Embryonic facial prominence (tissue), 1 donor: ENCODE results near the gene PLAC1.

Source experiments
- DNase-seq: peaks from one replicate; pipeline ENCODE4 v3.0.0-alpha.2; 2016; ENCODE audit errors: extremely low spot score

The PLAC1 gene

DNA sequence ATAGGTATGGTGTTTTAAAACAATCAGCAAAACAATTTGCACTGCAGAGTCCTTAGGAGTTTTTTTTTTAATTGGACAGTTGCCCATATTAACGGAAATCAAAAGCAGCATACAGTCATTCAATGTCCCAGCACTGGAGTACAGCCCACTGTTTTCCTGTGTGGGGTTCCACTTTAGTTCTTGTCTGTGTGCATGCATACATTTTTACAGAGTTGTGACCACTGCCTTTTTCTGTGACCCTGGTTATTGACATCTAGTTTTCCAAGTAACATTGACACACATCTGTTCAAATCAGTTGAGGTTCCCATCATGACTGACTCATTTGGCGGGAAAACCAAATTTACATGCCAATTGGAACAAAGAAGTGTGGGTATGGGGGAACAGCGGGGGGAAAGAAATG, 115.0 kb downstream of the PLAC1 start:
- DNase-seq = no peak

DNA sequence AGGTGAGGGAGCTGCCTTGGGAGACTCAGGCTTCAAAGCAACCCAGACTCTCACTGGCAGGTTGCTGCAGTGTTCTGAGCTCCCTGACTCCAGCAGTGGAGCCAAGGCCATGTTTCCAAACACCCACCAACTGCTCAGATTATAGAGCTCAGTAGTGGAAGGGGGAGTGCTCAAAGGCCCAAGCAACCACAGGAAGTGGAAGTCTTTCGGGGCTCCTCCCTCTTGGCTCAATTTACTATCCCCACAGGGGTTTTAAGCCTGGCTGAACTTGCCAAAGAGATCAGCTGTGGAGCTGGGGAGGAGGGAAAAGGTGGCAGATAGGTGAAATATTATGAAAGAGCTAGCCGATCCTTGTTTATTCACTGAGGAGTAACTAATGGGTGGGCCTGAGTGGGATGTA, 115.8 kb downstream of the PLAC1 start:
- DNase-seq = no peak

DNA sequence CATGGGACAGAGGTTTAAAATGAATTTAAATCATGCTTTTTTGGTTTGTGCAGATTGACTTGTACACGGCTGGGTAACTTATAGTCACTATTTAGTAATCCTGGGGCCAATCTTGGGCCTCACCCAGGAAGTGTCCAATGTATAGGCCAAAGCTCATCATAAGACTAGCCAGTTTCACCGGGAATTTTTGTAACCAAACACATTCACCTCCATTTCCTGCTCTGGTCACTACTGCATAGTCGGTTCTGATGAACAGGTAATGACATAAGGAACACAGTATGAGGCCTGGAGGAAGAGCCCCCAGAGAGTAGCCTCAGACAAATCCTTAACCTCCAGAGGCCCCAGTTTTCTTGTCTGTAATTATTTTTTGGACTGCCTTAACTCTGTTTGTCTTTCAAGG, 116.4 kb downstream of the PLAC1 start:
- DNase-seq = no peak

DNA sequence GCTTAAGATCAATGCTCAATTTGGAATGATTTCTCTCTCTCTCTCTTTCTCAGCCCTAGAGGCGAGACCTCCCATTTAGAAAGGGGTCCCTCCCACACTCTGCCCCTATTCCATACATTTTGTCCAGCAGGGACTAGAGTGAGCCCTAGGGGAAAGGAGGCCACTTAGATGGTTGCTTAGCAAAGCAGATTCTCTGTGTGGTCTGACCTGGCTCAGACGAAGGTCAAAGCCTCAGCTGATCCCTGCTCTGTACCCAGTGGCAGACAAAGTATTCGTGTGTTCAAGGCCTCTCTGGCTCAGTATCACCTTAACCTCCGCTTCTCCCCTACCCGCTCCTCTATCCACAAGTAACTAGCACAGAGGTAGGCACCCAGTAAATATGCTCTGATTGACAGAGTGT, 120.0 kb downstream of the PLAC1 start:
- DNase-seq = no peak

DNA sequence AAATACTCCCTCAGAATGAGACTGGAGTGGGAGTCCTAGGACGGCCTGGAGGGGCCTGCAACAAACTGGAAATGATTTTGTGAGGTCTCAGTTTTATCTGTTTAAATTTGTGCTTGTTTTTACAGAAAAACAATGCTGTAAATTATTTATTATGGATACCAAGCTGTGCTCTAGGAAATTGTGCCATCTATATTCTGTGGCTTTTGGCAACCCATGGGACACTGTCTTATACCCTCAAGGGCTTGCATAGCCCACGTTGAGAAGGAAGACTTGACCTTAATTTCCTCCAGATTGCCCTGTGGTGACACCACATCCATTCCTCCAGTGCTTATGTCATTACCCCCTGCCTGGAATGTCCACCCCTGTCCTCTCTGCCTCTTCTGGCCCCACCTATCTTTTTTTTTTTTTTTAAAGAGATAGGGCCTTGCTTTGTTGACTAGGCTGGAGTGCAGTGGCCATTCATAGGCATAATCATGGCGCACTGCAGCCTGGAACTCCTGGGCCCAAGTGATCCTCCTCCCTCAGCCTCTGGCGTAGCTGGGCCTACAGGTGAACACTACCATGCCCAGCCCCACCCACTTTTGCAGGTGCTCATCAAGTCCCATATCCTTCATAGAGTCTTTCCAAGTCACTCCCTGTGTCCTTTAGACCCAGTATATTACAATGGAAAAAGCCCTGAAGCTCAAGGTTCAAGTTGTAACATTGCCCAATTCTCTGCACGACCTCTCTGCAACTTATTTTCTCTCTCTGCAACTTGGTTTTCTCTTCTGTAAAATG, 120.9 kb downstream of the PLAC1 start:
- no peak for DNase-seq

DNA sequence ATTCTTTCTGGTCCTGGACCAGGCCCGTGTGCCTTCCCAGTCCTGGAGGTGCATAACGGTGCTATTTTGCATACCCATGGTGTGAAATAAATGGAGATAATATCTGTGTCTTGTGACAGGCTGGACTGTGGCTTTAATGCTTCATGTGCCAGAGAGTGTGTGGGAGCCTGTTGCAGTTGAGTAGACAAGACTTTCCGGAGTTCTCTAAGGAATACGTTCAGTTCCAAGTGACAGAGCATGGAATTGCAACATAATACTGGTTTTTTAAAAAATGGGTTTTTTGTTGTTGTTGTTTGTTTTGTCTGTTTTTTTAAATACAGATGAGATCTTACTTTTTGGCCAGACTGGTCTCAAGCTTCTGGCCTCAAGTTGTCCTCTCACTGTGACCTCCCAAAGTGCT, 124.3 kb downstream of the PLAC1 start:
- no peak for DNase-seq

DNA sequence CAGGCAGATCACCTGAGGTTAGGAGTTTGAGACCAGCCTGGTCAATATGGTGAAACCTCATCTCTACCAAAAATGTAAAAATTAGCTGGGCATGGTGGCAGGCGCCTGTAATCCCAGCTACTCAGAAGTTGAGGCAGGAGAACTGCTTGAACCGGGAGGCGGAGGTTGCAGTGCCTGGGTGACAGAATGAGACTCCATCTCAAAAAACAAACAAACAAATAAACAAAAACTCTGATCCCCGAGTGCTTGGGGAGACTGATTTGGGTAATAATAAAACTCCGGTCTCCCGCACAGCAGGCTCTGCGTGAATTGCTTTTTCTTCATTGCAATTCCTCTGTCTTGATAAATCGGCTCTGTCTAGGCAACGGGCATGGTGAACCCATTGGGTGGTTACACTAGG, 124.9 kb downstream of the PLAC1 start:
- no peak for DNase-seq

DNA sequence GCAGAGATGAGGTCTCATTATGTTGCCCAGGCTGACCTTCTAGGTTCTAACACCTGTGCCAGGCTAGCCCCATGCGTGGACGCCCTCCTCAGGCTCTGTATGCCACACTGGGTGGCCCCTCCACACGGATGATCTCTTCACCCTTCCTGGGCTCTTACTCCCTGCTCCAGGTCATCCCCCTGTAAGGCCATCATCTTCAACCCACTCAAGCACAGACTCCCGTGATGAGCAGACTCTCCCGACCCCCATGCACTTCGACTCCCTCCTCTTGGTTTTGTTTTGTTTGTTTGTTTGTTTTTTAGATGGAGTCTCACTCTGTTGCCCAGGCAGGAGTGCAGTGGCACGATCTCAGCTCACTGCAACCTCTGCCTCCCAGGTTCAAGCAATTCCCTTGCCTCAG, 127.4 kb downstream of the PLAC1 start:
- no peak for DNase-seq

DNA sequence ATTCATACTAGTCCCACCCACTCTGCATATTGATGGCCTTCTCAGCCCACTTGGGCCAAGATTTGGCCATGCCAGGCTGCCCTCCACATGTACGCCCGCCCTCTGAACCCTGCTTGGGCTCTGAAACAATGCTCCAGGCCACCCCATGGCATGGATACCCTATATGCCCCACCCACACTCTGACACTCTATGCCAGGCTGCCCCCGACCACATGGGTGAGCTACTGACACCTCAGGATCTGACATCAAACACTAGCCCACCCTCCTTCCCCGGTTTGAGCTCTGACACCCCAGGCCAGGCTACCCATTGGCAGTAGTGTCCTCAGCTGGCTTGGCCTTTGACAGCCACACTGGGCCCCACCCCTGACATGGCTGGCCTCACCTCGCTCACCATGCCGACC, 128.8 kb downstream of the PLAC1 start:
- no peak for DNase-seq

DNA sequence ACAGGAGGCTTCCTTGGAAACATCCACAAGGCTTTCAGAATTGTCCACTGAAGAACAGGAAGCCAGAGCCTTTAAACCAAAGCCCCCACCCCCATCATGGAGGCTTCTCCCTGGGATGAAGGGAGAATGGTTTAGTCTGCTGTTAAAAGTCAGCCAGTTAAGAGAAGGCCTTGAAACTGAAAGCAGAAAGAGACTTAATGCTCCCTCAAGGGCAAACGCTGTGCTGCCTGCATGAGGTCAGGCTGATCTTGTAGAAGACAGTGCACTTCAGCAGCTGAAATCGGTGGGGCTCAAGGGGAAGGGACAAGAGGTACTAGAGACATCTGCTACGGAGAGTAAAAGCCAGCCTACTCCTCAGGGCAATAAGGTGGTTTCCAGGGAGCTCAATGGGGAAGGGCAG, 129.3 kb downstream of the PLAC1 start:
- DNase-seq = no peak

DNA sequence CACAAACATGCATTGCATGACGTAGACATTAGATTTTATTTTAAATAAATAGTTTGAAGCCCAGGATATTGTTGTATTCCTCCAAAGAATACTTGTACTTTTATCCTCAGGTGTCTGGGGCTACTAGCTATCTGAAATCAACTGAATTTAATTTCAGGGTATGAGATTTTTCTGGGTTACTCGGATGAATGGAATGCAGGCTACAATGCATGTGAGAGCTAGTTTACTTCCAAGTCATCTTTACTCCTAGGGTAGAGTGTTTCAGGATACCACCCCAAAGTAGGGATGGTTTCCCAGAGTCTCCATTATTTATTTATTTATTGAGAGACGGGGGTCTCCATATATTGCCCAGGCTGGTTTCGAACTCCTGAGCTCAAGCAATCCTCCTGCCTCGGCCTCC, 131.9 kb downstream of the PLAC1 start:
- no peak for DNase-seq

DNA sequence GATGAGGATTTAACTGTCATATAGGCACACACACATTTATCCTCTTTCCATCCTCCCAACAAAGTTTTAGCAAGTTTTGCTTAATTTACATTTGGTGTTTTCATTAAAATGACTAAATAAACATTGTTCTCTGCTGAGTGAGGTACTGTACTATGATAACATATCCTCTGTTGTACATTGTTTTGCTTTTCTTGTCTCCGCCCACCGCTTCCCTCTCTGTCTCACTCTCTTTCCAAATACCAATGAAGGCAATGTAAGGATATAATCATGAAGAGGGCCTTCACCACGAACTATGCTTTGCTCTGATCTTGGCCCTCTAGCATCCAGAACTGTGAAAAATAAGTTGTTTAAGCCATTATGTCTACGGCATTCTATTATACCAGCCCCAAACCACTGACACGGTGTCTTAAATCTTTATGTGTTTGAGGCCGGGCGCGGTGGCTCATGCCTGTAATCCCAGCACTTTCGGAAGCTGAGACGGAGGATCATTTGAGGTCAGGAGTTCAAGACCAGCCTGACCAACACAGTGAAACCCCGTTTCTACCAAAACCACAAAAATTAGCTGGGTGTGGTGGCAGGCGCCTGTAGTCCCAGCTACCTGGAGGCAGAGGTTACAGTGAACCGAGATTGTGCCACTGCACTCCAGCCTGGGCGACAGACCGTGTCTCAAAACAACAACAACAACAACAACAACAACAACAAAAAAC, 133.0 kb downstream of the PLAC1 start:
- DNase-seq = no peak

DNA sequence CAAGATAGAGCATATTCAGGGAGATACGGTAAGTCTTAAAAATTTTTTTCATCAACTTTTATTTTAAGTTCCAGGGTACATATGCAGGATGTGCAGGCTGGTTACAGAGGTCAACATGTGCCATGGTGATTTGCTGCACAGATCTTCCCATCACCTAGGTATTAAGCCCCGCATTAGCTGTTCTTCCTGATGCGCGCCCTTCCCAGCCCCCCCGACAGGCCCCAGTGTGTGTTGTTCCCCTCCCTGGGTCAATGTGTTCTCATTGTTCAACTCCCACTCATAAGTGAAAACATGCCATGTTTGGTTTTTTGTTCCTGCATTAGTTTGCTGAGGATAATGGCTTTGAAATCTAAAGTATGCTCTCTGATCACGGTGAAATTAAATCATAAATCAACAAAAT, 134.1 kb downstream of the PLAC1 start:
- DNase-seq = no peak

DNA sequence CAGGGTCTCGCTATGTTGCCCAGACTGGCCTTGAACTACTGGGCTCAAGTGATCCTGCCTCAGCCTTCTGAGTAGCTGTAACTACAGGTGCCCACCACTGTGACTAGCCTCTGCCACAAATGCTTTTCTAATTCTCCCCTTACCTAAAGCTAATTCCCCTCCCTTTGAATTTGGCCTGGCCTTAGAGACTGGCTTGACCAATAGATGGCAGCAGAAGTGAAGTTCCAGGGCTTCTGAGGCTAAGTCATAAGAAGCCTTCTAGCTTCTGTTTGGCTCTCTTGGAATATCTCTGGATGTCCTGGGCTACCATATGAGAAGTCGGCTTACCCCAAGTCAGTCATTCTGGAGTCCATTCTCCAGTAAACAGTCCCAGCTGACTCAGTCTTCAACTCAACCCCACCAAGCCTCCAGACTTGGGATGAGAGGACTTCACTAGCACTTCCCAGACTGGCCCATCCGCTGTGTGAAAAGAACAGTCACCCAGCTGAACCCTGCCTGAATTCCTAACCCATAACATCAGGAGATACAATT, 137.3 kb downstream of the PLAC1 start:
- no peak for DNase-seq
